SIG-M5 (cell line): Measurements from ENCODE around the gene TECTA.
"Not testable (repeated sequence)": the region's sequence is repeated elsewhere in the genome, so short reads cannot be mapped to it uniquely, and the experiment has no call there.

Source experiments
- DNase-seq: peaks from one replicate; lab custom pipeline; 2025; lab: John Stamatoyannopoulos, UW

The TECTA gene

DNA sequence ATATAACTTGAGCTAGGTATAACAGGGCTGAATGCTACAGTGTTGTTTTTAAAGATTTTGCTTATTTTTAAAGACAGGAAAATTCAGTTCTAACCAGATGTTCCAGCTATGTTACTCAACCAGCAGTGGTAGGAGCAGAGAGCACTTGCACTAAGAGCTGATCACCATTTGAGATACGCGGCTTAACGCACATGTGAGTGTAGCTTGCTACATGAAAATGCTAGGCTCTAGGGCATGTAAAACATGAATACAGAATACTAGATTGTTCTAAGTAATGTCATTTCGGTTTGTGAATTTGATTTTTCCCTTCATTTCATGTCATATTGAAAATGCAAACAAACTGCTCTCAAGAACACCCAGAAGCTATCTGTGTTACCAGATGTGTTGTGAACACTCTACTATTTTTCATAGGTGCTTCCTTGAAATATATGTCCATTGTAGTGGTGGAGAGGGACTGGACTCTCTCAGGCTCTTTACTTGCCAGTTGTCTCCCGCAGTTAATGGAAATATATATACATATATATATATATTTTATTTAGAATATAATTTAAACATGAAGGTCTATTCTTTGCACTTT is 10.8 kb upstream of the TECTA start:
- DNase-seq = no peak

DNA sequence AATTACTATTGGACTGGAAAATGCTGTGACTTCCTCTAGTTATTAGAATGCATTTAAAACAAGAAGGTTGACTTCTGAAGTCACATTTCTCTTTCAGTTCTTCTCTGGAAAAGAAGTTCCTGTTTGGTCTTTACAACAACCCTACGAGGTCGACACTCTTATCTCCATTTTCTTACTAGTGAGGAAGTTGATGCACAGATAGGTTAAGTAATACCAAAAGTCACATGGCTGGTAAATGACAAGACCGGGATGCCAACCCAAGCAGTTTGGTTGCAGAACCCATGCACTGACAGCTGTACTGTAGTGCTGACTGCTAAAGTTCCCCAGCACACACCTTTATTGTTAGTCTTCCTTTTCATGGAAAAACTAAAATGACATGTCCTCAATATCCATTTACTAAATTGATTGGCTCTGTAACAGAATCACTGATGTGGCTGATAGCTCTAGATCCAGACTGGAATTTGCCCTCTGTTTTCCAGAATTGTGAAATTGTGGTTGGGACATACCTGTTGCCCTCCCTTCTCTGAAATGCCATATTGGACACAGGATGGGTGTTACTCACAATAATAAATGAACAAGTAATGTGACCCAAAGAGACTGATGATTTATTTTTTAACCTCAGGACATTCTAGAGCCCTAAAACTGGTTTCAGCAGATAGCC is 9.4 kb upstream of the TECTA start:
- peak; percentile 43 for DNase-seq

DNA sequence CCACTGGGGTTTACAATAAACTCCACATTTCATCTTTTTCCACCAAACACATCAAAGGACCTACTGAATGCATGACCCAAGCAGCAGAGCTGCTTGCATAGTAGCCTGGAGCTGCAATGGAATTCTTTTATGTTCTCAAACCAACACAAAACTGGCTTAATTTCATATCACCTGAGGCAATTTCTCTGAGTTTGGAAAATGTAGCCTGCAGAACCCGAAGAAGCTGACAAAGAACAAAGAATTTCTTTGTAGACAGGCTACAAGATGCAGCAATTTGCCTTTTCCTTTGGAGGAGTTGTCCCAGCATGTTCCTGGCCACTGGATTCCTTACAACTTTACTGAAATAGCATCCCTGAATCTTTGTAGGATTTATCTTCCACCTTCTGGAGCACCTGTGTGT is 5.5 kb upstream of the TECTA start:
- DNase-seq = no peak

DNA sequence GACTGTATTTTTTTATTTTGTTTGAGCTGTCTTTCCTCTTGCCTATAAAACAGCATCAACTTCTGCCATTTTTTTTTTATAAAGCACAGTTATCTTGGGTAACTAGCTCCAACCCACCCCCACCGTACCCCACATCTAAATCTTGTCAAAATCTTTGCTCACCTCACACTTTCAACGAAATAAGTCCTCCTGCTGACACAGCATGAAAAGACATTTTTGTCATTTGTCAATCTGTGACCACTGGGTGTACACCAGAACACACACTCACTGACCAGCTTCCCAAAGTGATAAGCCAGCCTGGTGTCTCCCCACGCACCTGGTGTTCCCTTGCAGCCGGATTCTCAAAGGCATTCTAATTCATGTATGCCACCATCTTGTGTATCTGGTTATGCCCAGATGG is 1.7 kb upstream of the TECTA start:
- DNase-seq = no peak

DNA sequence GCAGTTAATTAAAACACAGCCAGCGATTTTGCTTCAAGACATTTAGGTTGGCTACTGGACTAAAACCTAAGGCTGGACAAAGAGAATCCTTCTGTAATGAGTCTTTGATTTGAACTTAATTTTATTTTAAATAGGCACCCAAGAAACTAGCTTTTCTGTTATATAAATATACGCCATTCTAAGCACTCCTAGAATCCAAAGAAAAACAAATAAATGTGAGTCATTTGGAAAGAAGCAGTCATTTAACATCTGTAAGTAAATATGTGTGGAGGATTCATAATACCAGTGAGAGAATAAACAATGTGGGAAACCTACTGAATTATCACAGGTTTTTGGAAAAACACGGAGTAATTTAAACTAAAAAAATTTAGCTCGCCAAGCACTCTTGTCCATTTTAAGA is 1.2 kb upstream of the TECTA start:
- no peak for DNase-seq

DNA sequence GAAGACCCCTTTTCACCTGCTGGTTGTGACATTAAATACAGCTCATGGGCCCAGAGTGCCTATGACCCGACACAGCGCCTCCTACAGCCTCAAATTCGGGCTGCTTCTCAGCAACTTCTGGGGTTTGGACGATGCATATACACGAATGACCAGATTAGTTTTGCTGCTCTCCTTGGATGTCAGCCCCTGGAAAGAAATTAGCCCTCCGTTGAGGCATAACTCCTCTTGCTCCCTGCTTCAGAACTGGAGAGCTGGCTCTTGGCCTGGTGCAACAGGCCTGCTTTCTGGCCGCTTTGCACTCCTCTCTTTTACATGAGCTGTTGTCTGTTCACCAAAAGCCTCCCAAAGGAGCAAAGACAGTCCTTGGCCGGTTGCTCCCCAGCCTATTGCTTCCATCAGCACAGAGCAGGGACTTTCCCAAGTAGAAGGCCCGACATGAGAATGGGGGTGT is 3.3 kb downstream of the TECTA start:
- no peak for DNase-seq

DNA sequence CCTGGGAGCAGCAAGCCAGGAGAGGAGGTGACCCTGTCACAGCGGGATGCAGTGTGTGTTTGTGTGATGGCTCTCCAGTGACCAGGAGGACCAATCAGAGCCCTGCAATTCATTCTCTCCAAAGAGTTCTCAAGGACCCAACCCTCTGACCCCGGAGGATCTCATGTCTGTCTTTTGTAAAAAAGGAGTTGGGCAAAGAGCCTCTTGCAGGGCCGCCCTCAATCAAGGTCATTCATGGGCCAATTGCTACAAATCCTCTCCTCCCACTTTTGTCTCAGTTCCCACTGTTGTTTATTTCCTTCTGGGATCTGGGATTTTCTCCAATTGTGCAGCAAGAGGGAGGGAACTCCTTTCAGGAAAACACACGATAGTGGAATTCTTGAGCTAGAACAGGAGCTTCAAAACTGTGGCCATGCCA is 4.0 kb downstream of the TECTA start:
- no peak for DNase-seq

DNA sequence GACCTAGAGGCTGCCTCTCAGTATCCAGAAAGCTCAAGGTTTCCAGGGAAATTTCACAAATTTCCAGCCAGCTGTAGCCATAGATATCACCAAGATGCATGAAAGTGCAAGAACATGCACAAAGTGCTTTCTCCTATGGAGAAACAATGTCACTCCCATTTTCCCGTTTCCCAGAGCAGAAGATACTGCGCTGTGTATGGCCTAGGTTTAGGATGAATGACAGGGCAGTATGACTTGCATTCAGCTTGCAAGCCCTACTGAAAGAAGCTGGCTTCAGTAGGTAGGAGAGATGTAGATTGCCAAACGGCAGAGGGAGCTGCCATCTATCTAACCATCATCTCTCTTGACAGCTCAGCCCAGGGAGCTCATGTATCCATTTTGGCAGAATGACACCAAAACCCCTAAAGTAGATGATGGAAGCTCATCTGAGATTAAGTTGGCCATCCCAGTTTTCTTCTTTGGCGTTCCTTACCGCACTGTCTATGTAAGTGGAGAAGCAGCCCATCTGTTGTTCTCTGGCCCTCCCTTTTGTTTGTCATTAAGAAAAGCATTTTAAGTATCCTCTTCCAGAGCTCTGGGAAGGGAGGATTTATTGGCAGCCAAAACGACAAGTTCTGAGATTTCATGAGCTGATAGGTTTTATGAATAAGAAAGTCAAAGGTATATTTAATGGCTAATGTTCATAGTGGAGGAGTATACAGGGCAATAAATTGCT is 4.6 kb downstream of the TECTA start:
- no peak for DNase-seq

DNA sequence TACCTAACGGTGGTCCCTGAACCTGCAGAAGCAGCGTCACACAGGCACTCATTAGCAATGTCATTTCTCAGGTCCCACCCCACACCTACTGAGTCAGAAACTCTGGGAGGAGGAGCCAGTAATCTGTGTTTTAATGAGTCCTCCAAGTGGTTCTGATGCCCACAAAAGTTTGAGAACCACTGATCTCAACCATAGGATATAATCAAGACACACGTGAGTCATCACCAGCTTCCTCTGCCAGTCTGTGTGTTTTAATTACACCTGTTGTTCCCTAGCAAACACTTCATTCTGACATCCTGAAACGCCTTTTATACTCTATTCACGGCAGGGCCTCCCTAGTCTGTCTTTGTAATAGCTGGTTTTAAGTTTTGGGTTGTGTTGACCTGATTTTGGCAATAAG is 5.8 kb downstream of the TECTA start:
- DNase-seq = no peak

DNA sequence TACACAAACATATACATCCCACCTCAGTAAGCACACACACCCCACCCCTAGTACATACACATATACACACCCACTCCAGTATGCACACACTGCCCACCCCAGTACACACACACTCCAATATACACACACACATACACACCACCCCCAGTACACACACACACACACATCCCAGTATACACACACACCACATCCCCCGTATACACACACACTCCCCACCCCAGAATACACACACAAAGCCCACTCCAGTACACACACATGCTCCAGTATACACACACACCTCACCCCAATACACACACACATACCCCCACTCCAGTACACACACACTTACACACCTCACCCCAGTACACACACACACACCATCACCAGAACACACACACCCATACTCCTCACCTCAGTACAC is 7.4 kb downstream of the TECTA start:
- DNase-seq = no peak

DNA sequence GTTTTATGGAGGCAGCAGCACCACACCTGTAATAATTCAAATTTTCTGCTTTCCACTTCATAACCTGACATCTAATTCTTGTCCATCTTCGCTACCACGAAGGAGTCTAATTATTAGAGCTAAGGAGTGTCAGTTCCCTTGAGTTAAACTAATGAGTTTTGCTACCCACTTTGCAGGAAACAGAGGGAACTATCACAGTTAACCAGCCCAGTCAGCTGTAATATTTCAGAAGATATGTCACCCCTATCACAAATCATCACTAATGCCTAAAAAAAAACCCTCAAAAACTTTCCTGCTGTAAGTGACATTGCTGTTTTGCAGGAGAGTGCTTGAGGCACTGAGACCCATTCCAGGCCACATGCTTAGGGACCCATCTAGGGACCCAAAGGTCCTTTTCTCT is 8.4 kb downstream of the TECTA start:
- DNase-seq = no peak

DNA sequence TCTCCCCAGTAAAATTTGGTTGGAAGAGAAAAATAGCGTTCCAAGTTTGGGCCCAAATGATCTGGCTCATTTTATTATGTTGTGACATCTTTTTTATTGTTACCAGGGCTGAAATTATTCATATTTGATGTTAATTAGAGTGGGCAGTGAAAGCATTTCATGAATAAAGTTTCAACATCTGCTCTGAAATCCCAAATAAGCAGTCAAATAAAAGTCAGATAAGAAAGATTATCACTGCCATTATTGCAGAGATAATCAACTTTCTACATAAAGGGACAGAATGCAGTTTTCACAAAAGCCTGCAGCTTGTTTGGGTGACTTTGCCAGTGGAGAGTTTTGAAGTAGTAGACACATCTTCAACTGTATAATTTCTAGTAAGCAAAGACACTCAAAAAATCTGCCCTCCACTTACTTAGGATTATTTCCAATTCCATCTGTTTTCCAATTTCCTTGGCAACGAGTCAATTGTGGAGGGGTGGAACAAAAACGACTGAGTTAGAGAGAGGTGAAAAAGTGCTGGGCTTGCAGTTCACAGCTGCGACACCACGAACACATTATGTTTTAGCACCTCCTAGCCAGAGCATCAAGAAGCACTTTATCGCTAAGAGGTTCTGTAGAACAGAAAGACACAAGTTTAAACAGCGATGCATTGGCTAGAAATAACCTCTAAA is 9.0 kb downstream of the TECTA start:
- DNase-seq = no peak

DNA sequence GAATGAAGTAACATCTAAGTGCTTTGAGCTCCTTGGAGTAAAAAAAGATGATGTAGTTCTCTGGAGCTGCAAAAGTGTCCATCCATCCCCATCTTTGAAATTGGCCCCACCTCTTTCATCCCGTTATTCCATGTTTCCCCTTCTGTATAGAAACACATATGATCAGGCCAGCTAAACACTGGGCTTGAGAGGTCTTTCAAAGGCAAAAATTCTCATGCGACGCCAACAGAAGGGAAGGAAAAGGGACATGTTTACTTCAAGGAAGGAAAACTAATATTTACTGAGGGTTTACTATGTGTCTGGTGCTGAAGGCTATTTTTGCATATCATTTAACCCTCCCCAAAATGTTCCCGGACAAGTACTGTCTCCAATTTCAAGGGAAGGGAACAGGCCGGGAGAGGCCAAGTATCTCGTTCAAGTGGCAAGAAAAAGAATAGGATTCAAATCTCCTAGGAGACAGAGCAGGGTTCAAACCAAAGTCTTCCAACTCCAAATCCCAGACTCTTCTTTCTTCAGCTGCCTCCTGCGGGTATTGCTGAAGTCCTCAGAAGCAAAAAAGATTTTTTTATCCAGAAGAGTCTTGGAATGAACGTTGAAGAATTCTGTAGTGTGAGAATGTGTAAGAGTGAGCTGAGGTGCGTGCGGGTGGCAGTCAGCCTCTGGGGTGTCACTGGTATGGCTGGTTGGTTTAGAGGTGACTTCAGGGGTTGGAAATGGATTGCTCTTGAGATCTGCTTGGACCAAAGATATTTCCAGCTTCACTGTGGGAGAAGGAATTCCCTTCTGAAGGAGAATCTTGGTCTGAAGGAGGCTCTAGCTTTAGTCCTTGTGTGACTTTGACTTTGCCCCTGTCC is 10.1 kb downstream of the TECTA start:
- no peak for DNase-seq

DNA sequence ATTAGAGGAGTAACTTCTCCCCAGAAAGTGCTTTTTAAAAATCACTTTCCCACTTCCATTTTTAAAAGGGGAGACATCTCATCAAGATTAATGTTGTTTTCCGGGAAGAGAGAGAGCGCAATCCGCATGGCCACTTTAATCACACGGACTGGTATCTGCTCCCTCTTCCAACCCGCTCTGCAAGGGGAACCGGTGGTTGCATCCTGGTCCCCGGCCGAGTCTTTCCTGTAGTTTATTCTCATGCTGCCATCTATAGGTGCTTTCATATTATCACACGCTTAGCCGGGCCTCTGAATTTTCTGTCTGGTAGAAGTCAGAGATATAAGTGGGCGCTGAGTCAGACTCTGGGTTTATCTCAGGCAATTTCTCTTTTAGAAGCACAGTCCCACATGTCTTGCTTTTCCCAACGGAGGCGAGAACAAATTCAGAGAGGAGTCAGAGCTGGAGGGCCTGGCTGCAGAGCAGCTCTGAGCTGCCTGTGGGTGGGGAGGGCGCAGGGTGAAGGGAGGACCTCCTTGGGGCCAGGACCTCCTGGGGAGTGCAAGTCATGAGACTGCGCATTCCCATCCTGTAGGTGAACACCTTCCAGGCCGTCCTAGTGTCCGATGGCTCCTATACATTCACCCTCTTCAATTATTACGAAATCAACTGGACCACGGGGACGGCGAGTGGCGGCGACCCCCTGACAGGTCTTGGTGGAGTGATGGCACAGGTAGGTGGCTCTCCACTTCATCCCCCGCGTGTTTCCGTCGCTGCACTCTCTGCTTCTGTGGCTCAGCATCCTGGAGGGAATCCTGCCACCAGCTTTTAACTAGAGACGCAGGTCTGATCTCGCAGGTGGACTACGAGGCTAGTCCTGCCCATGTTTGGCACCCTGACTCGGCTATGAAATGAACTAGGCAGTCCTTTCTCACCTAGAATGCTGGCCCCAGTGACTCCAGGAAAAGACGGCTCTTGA is 11.7 kb downstream of the TECTA start:
- DNase-seq = no peak

DNA sequence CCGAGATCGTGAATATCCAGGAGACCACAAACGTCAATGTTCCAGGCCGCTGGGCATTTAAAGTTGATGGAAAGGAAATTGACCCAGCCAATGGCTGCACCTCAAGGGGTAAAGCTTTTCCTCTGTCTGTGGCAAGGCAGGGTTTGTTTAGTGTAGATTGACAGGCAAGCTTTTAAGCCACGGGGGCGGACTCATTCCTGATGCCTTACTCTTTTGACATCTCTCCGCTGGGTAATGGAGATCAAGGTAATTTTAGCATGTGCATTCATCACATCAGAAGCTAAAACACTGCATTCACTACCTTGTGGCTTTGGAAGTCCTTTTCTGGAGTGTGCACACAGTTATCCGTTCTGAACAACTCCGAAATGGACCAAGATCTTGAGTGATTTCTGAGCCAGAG is 12.6 kb downstream of the TECTA start:
- DNase-seq = no peak

DNA sequence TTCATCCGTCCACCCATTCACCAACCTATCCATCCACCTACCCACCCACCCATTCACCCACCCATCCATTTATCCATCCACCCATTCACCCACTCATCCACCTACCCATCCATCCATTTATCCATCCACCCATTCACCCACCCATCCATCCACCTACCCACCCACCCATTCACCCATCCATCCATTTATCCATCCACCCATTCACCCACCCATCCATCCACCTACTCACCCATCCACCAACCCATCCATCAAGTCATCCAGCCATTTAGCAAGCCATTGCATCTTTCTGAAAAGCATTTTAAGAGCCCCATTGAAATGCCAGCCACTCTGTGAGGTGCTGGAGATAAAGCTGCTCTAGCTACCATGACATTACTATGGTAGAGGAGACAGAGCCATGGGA is 14.0 kb downstream of the TECTA start:
- DNase-seq = not testable (repeated sequence)

DNA sequence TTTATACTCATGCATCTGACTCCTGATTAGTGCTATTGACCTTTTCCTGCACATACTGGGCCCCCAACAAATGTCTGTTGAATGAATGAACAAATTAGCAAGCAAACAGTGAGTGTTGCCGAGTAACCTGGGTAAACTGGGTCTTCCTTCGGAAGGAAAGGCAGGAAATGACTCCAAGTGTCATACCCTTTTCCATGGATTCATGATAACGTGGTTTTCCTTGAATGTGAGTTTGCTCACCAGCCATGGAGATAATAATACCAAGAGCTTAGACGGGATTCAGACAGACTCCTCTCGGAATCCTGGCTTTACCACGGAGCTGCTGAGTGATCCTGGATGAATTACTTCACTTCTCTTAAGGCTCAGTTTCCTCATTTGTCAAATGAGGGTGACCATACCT is 16.7 kb downstream of the TECTA start:
- no peak for DNase-seq

DNA sequence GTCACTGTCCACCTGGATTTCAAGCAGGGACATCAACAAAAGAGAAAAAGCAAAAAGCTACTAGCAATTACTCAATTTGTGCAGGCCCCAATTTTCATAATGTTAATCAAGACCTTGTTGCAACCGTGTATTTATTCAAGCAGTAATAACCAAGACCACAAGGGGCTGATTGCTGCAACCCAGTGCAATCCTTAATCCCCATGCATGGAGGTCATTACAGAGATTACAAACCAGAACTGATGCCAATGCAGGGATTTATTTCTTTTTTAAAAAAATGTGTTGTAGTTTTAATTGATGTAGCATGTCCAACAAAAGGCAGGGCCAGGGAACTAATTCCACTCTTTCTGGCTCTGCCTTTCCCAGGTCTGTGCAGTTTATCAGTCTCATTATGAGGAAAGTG is 18.4 kb downstream of the TECTA start:
- DNase-seq = no peak

DNA sequence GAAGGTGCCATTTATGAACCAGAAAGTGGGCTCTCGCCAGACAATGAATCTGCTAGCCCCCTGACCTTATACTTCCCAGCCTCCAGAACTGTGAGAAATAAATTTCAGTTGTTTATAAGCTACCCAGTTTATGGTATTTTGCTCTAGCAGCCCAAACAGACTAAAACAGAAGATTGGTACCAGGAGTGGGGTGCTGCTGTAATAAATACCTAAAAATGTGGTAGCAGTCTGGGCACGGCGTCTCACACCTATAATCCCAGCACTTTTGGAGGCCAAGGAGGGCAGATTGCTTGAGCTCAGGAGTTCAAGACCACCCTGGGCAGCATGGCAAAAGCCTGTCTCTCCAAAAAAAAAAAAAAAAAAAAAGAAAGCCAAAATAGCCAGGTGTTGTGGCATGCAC is 21.3 kb downstream of the TECTA start:
- no peak for DNase-seq

DNA sequence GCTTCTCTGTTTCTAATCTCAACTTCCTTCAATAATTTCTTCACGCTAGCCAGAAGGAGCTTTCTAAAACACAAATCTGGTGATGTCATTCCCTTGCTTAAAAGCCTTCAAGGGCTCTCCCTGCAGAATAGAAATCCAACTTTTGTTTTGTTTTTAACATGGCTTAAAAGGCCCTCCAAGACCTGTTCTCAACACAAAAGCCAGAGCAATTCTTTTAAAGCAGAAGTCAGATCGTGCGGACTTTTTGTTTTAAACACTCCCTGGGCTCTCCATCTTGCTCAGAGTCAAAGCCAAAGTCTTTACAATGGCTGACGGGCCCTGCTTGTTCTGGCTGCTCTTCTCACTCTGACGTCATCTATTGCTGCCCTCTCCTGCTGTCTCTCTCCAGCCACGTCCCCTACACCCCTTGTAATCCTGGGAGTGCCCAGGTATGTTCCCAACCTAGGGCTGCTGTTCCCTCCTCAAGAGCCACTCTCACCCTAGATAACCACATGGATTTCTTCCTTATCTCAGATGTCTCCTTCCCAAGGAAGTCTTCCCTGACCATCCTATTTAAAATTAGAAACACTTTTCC is 22.5 kb downstream of the TECTA start:
- no peak for DNase-seq

DNA sequence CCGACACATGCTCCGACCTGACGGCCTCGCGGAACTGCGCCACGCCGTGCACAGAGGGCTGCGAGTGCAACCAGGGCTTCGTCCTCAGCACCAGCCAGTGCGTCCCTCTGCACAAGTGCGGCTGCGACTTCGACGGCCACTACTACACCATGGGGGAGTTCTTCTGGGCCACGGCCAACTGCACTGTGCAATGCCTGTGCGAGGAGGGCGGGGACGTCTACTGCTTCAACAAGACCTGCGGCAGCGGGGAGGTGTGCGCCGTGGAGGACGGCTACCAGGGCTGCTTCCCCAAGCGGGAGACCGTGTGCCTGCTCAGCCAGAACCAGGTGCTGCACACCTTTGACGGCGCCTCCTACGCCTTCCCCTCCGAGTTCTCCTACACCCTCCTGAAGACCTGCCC is 26.8 kb downstream of the TECTA start:
- no peak for DNase-seq
